Measurements from ENCODE around the gene LSM12. TPM values are rescaled to one million over a fixed set of nuclear protein-coding genes. Genes with fewer than 3 reads are reported as not detected.

Gene LSM12
- polyA plus RNA-seq, 1 experiment: 57.5 TPM

DNA sequence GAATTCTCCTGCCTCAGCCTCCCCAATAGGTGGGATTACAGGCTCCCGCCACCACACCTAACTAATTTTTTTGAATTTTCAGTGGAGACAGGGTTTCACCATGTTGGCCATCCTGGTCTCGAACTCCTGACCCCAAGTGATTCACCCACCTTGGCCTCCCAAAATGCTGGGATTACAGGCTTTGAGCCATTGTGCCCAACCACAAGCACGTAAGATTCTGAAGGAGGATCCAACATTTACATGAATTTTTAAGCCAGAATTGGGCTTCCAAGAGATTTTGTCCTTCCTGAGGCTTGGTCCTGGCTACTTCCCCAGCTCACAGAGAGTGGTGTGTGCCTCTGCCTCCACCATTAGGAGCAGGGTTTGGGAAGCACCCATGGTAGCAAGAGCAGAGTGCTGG lies 15.2 kb upstream of the LSM12 start:
- Histone ChIP-seq H3K27ac (ENCODE audit: low read depth, low read length) (peak overlapping the region; percentile 3), H3K9me3 (ENCODE audit: control insufficient read depth, insufficient read depth, low read length) (no peaks in the 10 kb centered on the region), H3K27me3 (ENCODE audit: control insufficient read depth, insufficient read depth, low read length) (no peaks in the 10 kb centered on the region), H3K4me3 (ENCODE audit: low read depth, low read length) (no peak overlapping the region)
- DNase-seq (ENCODE audit: low read depth, low spot score): no peak
- ChIA-PET CTCF (no interaction called here), POLR2A (interaction anchor here (0.8 kb wide), 1 partner anchor 27 kb away, joined by 3 read pairs; no protein-coding TSS in a partner anchor)
- no peak for TF ChIP-seq CTCF (IDR thresholded peaks at IDR 0.05; ENCODE audit: low read depth, low read length)

GRCh38 chr17:44079877-44080821 lies 13.7 kb upstream of the LSM12 start:
- no peak for DNase-seq (ENCODE audit: low read depth, low spot score)
- CTCF ChIA-PET: no interaction called here

GRCh38 chr17:44078412-44078811 lies 11.9 kb upstream of the LSM12 start:
- no peak for DNase-seq (ENCODE audit: low read depth, low spot score)
- ChIA-PET CTCF (interaction anchor here (0.6 kb wide), 2 partner anchors 9 to 63 kb away, joined by 3 to 15 read pairs; no protein-coding TSS in a partner anchor), POLR2A (no interaction called here)
- no peaks in the 10 kb centered on the region for H3K27me3 ChIP-seq (ENCODE audit: control insufficient read depth, insufficient read depth, low read length)
- TF ChIP-seq CTCF (IDR thresholded peaks at IDR 0.05; ENCODE audit: low read depth, low read length): no peak
- H3K9me3 ChIP-seq (ENCODE audit: control insufficient read depth, insufficient read depth, low read length): no peaks in the 10 kb centered on the region
- H3K4me3 ChIP-seq (ENCODE audit: low read depth, low read length): no peak overlapping the region
- H3K27ac ChIP-seq (ENCODE audit: low read depth, low read length): no peak overlapping the region

More at GRCh38 chr17:44079877-44080821, 13.7 kb upstream of the LSM12 start:
- Histone ChIP-seq H3K4me3 (ENCODE audit: low read depth, low read length) (no peak overlapping the region), H3K27me3 (ENCODE audit: control insufficient read depth, insufficient read depth, low read length) (no peaks in the 10 kb centered on the region), H3K9me3 (ENCODE audit: control insufficient read depth, insufficient read depth, low read length) (no peaks in the 10 kb centered on the region), H3K27ac (ENCODE audit: low read depth, low read length) (no peak overlapping the region)
- TF ChIP-seq CTCF (IDR thresholded peaks at IDR 0.05; ENCODE audit: low read depth, low read length): no peak
- POLR2A ChIA-PET: interaction anchor here (0.6 kb wide), 1 partner anchor 28 kb away, joined by 9 read pairs; no protein-coding TSS in a partner anchor

DNA sequence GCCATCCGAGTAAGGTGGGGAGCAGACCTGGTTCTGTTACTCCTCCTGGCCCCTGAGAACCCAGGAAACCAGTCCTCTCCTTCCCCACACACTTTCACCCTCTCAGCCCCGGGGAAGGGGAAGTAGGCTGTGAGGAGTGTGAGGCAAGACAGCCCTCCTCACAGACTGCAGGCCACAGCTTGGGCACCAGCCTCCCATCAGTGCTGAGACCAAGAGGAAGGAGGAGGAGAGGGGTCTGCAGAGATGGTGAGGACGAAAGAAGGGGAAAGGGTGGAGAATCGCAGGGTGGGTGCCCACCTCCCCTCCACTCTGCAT lies 11.1 kb upstream of the LSM12 start:
- ChIA-PET CTCF (no interaction called here), POLR2A (interaction anchor here (0.6 kb wide), 1 partner anchor 656 kb away, joined by 3 read pairs; no protein-coding TSS in a partner anchor)
- H3K9me3 ChIP-seq (ENCODE audit: control insufficient read depth, insufficient read depth, low read length): no peaks in the 10 kb centered on the region
- no peaks in the 10 kb centered on the region for H3K27me3 ChIP-seq (ENCODE audit: control insufficient read depth, insufficient read depth, low read length)
- no peak for TF ChIP-seq CTCF (IDR thresholded peaks at IDR 0.05; ENCODE audit: low read depth, low read length)
- H3K27ac ChIP-seq (ENCODE audit: low read depth, low read length): no peak overlapping the region
- DNase-seq (ENCODE audit: low read depth, low spot score): no peak
- H3K4me3 ChIP-seq (ENCODE audit: low read depth, low read length): no peak overlapping the region

All from AG04450 (cell line).